Tongue (tissue), 2 donors: ENCODE results near the gene TGIF2. TPM values are rescaled to one million over a fixed set of nuclear protein-coding genes. Genes with fewer than 3 reads are reported as not detected.
A peak's percentile ranks its signal among the peaks of the same experiment; 100 is the strongest.
"Not testable (repeated sequence)": the region's sequence is repeated elsewhere in the genome, so short reads cannot be mapped to it uniquely, and the experiment has no call there.

Source experiments
- DNase-seq: peaks from one replicate; pipeline ENCODE4 v3.0.0-alpha.2; 2015
- total RNA-seq: library from RNA; depleted of rRNA; stranded (reverse); fragments of >200 nt; gene quantifications from one replicate; pipeline ENCODE4 v1.2.3, GENCODE V29; 2014

The TGIF2 gene
- total RNA-seq, 1 donor from 2014 or later: 21.7 TPM

DNA sequence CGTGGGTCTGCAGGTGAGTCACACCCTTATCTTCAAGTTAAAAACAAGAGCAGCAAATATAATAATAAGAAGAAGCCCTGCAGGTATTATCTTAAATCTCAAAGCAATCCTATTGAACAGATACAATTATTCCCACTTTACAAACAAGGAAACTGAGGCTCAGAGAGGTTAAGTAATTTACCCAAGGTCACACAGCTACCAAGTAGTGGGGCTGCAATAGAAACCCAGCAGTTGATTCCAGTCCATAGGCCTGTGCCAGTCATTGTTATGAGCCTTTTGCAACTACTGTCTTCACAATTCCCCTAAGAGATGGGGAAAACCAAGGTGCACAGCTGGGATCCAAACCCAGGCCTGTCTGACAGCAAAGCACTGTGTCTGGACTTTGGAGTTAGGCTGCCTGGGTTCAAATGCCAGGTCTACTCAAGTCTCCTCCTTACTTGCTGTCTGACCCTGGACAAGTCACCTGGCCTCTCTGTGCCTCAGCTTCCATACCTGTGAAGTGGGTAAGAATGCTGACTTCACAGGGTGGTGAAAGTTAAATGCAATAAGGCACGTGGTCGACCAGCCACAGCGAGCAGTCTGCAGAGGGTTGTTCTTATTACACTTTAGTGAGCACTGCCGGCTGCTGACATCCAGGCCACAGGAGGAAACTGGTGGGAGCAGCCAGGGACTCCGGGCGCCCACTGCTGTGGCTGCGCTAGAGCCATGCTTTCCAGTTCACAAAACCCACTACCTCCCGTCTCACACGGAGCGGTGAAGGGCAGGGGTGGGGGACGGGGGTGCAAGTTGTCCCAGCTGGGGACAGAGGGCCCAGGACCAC, 26.0 kb upstream of the TGIF2 start:
- no peak for DNase-seq

- DNase-seq: no peak
These were observed 25.4 kb upstream of the TGIF2 start for GRCh38 chr20:36548006-36548315.

DNA sequence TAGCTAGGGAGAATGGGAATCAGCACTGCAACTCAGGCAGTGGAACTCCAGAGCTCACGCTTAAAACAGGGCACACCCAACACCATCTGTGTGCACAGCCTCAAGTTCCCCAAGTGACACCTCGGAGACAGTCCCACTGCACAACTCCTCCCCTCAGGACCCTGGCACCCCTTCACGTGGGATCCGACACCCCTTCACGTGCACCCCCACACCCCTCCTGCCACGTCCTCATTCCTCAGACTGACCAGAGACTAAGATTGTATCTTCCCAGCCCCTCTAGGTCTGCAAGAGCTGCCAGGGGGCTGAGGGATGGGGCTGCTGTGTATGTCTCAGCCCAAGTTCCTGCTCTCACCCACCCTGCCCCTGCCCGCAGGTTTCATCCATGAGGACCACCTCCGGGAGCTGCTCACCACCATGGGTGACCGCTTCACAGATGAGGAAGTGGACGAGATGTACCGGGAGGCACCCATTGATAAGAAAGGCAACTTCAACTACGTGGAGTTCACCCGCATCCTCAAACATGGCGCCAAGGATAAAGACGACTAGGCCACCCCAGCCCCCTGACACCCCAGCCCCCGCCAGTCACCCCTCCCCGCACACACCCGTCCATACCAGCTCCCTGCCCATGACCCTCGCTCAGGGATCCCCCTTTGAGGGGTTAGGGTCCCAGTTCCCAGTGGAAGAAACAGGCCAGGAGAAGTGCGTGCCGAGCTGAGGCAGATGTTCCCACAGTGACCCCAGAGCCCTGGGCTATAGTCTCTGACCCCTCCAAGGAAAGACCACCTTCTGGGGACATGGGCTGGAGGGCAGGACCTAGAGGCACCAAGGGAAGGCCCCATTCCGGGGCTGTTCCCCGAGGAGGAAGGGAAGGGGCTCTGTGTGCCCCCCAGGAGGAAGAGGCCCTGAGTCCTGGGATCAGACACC, 24.4 kb upstream of the TGIF2 start:
- DNase-seq: no peak

DNA sequence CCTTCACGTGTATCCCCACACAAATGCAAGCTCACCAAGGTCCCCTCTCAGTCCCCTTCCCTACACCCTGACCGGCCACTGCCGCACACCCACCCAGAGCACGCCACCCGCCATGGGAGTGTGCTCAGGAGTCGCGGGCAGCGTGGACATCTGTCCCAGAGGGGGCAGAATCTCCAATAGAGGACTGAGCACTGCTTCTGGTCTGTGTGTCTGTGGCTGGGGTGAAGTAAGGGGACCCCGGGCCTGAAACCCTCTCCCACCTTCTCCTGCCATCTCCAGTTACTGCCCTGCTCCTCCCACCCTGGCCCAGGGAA, 23.8 kb upstream of the TGIF2 start:
- no peak for DNase-seq

- DNase-seq: no peak
These were observed 23.2 kb upstream of the TGIF2 start for GRCh38 chr20:36549942-36550789.

- no peak for DNase-seq
These were observed 22.6 kb upstream of the TGIF2 start for GRCh38 chr20:36550790-36551299.

DNA sequence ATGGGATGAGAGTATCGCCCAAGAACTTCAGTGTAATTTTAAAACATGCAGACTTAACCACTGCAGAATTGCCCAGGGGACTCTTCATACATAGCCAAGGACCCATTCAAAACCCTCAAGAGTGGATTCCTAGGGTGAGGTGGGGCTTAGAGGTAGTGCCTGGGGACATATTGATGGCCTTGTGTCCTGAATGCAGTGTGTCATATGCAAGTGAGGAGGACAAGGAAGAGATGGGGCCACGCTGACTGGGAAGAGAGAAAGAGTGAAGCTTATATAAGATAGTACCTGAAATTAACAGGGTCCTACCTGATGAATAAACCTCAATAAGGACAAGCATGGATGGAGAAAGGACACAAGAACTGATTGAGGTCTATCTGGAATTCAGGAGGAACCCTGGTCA, 18.1 kb upstream of the TGIF2 start:
- no peak for DNase-seq

DNA sequence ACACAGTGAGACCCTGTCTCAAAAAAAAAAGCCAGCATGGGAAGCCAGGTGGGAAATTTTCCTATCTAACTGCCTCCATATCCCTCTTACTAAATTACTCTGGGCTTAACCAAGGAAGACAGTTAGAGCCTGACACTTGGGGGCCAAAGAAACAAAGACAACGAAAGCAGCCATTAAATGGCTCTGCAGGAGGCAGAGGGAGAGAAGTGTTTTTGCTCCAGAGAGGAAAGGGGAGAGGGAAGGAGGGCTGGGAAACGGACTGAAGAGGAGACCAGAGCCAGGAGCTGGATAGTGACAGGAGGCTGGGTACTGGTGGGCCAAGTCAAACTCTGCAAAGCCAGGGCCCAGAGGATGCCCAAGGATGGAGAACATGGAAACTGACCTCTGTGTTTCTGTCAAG, 10.7 kb upstream of the TGIF2 start:
- DNase-seq: no peak

DNA sequence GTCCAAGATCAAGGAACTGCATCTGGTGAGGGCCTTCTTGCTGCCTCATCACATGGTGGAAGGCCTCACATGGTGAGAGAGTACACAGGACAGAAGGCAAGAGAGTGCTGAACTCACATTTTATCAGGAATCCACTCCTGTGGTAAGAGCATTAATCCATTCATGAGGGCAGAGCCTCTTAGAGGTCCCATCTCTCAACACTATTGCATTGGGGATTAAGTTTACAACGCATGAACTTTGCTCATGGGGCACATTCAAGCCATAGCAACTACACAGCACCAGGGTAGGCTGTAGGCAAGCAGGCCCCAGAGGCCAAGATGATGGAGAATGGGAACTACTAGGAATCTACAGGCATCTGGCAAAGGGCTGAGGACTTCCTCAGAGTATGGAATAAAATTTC, 10.0 kb upstream of the TGIF2 start:
- DNase-seq: no peak

DNA sequence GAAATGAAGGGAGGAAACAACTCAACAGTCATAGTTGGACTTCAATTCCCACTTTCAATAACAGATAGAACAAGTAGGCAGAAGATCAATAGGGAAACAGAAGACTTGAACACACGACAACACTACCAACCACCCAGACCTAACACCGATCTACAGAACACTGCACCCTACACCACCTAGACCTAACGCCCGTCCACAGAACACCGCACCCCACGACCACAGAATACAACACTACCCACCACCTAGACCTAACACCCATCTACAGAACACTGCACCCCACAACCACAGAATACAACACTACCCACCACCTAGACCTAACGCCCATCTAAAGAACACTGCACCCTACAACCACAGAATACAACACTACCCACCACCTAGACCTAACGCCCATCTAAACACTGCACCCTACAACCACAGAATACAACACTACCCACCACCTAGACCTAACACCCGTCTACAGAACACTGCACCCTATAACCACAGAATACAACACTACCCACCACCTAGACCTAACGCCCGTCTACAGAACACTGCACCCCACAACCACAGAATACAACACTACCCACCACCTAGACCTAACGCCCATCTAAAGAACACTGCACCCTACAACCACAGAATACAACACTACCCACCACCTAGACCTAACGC, 9.2 kb upstream of the TGIF2 start:
- DNase-seq: not testable (repeated sequence)

DNA sequence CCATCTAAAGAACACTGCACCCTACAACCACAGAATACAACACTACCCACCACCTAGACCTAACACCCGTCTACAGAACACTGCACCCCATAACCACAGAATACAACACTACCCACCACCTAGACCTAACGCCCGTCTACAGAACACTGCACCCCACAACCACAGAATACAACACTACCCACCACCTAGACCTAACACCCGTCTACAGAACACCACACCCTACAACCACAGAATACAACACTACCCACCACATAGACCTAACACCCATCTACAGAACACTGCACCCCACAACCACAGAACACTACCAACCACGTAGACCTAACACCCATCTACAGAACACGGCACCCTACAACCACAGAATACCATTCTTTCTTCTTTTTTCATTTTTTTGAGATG, 8.7 kb upstream of the TGIF2 start:
- DNase-seq: not testable (repeated sequence)

DNA sequence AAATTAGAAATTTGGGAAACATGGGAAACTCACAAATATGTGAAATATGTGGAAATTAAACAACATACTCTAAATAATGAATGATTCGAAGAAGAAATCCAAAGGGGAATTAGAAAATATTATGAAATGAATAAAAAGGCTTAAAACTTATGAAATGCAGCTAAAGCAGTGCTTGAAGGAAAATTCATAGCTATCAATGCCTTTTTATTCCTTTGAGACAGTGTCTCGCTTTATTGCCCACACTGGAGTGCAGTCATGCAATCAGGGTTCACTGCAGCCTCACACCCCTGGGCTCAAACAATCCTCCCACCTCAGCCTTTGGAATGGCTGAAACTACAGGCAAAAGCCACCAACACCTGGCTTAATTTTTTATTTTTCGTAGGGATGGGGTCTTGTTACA, 7.9 kb upstream of the TGIF2 start:
- no peak for DNase-seq

- DNase-seq: no peak
These were observed 3.5 kb upstream of the TGIF2 start for GRCh38 chr20:36569847-36570429.

- DNase-seq: no peak
These were observed 1.6 kb upstream of the TGIF2 start for GRCh38 chr20:36571564-36572504.

DNA sequence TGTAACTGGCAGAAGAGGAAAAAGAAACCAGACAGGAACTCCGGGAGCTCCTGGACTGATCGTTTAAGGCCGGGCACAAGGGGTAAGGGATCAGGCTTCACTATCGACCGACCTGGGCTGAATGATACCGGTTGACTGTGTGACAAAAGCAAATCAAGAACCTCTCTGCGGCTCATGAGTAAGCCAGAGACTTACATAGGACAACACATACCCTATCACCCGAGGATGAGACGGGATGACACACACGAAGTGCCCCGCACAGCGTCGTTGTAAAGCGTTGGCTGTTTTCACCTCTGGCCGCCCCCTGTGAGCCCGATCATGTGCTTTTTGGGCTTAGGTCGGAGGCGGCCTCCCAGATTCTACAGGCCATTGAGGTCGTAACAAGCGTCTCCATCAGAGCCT, 695 bp upstream of the TGIF2 start:
- DNase-seq: peak; percentile 48

- peak; percentile 70 for DNase-seq
These were observed 485 bp downstream of the TGIF2 start for GRCh38 chr20:36573798-36574365.

DNA sequence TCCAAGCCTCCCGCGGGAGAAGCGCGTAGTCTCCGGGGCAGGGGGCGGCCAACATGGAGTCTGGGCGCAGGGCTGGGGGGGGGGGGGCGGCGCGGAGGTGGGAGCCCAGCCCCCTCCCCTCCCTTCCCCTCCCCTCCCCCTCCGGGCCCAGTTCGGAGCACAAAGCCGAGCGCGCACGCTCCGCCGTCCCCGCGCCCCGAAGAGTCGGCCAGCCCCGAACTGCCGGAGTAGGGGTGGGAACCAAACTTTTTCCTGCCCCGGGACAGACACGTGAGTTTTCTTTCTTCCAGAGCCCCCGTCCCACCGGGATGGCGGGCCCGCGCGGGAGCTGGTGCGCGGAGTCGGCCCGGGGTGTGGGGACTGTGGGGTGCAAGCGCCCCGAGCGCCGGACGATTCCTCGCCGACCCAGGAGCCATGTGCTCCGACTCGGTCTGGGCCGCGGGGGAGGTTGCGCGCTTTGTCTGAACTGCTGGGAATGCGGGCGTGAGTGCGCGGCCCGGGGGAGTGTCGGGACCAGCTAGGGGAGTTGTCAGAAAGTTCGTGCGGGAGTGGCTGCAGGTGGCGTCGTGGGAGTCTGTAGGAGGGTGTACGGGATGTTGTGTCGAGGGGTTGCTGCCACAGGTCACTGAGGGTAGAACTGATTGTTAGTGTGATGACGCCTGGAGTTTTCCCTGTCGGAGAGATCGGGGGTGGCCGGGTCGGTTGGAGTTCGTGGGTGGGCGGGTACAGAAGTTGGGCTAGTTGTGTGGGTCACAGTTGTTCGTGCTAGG, 1.2 kb downstream of the TGIF2 start:
- peak; percentile 65 for DNase-seq

GRCh38 chr20:36576081-36576445, 2.7 kb downstream of the TGIF2 start:
- DNase-seq: no peak

DNA sequence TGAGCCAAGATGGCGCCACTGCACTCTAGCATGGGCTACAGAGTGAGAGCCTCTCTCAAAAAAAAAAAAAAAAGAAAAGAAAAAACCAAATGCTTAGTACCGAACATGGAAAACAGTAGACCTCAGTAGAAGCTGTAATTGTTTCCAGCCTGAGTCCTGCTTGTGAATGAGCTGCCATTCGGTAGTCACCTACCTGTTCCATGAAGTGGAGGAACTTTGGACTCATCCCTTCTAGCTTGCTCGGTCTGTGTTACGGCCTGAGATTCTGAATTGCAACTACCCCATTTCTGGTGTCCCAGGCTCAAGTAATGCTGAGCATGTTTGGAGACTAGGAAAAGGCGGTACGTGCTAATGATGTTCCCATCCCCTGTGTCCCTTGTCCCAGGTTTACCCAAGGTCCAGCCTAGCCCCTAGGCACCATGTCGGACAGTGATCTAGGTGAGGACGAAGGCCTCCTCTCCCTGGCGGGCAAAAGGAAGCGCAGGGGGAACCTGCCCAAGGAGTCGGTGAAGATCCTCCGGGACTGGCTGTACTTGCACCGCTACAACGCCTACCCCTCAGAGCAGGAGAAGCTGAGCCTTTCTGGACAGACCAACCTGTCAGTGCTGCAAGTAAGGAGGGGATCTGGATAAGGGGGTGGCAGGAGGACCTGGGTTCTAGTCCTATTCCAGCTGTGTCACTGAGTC, 5.1 kb downstream of the TGIF2 start:
- no peak for DNase-seq
